IMR-90 (cell line): Measurements from ENCODE around the gene NLRC5. TPM values are rescaled to one million over a fixed set of nuclear protein-coding genes. Genes with fewer than 3 reads are reported as not detected.

Experiments used
- ATAC-seq: fragments of 200-7000 bp; cut with Tn5 transposase; 2 replicates; pipeline ENCODE4 v1.9.1; 2020; ENCODE audit warnings: low read depth, mild to moderate bottlenecking, moderate library complexity
- BruUV-seq: library from RNA; stranded (reverse); fragments of 400-500 nt; replicated peaks from 2 replicates; lab custom pipeline; 2021; lab: Mats Ljungman, UMichigan
- CTCF ChIA-PET: fragments of 300-600 bp; formaldehyde crosslinking; extraction: SDS; loops from one replicate; lab custom pipeline; 2021; ENCODE audit warnings: antibody characterized with exemption; lab: Yijun Ruan, JAX
- POLR2A ChIA-PET: fragments of 300-600 bp; sonication (Branson Sonifier 250); formaldehyde crosslinking; loops from one replicate; lab custom pipeline; 2022; ENCODE audit warnings: antibody characterized with exemption; ENCODE audit not compliant: unreplicated experiment; lab: Charles Lee
- DNase-seq: peaks from one replicate; pipeline ENCODE4 v3.0.0; 2013
- H2AFZ ChIP-seq: replicated peaks from 2 replicates; pipeline ENCODE3; 2013; ENCODE audit warnings: low read length, mild to moderate bottlenecking; ENCODE audit not compliant: poor library complexity
- H2AK5ac ChIP-seq: 2 replicates; pipeline ENCODE4 v1.6.1; 2013; ENCODE audit warnings: low read depth, low read length, inconsistent platforms
- H2AK9ac ChIP-seq: replicated peaks from 2 replicates; pipeline ENCODE3; 2013; ENCODE audit warnings: mild to moderate bottlenecking, low read depth, low read length, moderate library complexity; ENCODE audit not compliant: poor library complexity
- H2BK120ac ChIP-seq: 2 replicates; pipeline ENCODE4 v1.6.1; 2013; ENCODE audit warnings: low read depth, low read length, inconsistent platforms
- H2BK15ac ChIP-seq: 3 replicates; pipeline ENCODE4 v1.6.1; 2013; ENCODE audit warnings: low read depth, low read length, inconsistent platforms
- H2BK20ac ChIP-seq: 2 replicates; pipeline ENCODE4 v1.6.1; 2013; ENCODE audit warnings: low read depth, mild to moderate bottlenecking, inconsistent platforms, low read length, moderate library complexity
- H2BK5ac ChIP-seq: 2 replicates; pipeline ENCODE4 v1.6.1; 2013; ENCODE audit warnings: mild to moderate bottlenecking, low read depth, low read length, inconsistent platforms; ENCODE audit not compliant: poor library complexity, severe bottlenecking
- H3K14ac ChIP-seq: replicated peaks from 2 replicates; pipeline ENCODE4 v1.6.1; 2013; ENCODE audit warnings: low read depth, low read length, inconsistent platforms
- H3K18ac ChIP-seq: 2 replicates; pipeline ENCODE4 v1.6.1; 2013; ENCODE audit warnings: low read depth, low read length, control low read depth
- H3K23ac ChIP-seq: 2 replicates; pipeline ENCODE4 v1.6.1; 2013; ENCODE audit warnings: low read depth, low read length, inconsistent platforms
- H3K27ac ChIP-seq: 2 replicates; pipeline ENCODE4 v1.5.1; 2013; ENCODE audit warnings: mild to moderate bottlenecking, control low read depth, low read length; ENCODE audit not compliant: insufficient read depth
- H3K27me3 ChIP-seq: 2 replicates; pipeline ENCODE4 v1.6.1; 2013; ENCODE audit warnings: low read length; ENCODE audit not compliant: control insufficient read depth, insufficient read depth
- H3K36me3 ChIP-seq: 2 replicates; pipeline ENCODE4 v1.6.1; 2013; ENCODE audit warnings: low read length, mixed read lengths; ENCODE audit not compliant: control insufficient read depth, insufficient read depth
- H3K4ac ChIP-seq: 2 replicates; pipeline ENCODE4 v1.6.1; 2013; ENCODE audit warnings: low read depth, low read length, inconsistent platforms
- H3K4me1 ChIP-seq: 2 replicates; pipeline ENCODE4 v1.6.1; 2013; ENCODE audit warnings: low read length, mixed read lengths; ENCODE audit not compliant: control insufficient read depth, insufficient read depth
- H3K4me2 ChIP-seq: 2 replicates; pipeline ENCODE4 v1.6.1; 2013; ENCODE audit warnings: low read depth, mild to moderate bottlenecking, control low read depth, low read length, moderate library complexity
- H3K4me3 ChIP-seq: 2 replicates; pipeline ENCODE4 v1.5.1; 2013; ENCODE audit warnings: low read depth, mild to moderate bottlenecking, control low read depth, low read length, moderate library complexity; ENCODE audit not compliant: insufficient read depth
- H3K56ac ChIP-seq: 2 replicates; pipeline ENCODE4 v1.6.1; 2013; ENCODE audit warnings: low read length, inconsistent platforms; ENCODE audit not compliant: insufficient read depth; ENCODE audit errors: extremely low read depth
- H3K79me1 ChIP-seq, 2 experiments: 2 replicates each; pipeline ENCODE4 v1.6.1; 2013; ENCODE audit warnings: low read length in 2 of 2, inconsistent platforms in 1 of 2, low read depth in 1 of 2
- H3K9ac ChIP-seq: 2 replicates; pipeline ENCODE4 v1.6.1; 2013; ENCODE audit warnings: low read depth, low read length, control low read depth
- H3K9me1 ChIP-seq: 2 replicates; pipeline ENCODE4 v1.6.1; 2013; ENCODE audit warnings: low read length, inconsistent platforms; ENCODE audit not compliant: insufficient read depth
- H3K9me3 ChIP-seq: 2 replicates; pipeline ENCODE4 v1.6.1; 2013; ENCODE audit warnings: low read length; ENCODE audit not compliant: control insufficient read depth, insufficient read depth
- H4K20me1 ChIP-seq: 2 replicates; pipeline ENCODE4 v1.6.1; 2013; ENCODE audit warnings: low read length, inconsistent platforms; ENCODE audit not compliant: insufficient read depth
- H4K5ac ChIP-seq: 2 replicates; pipeline ENCODE4 v1.6.1; 2013; ENCODE audit warnings: mild to moderate bottlenecking, low read depth, low read length, control low read depth
- H4K8ac ChIP-seq, 2 experiments: 2 replicates each; pipeline ENCODE4 v1.6.1; 2013; ENCODE audit warnings: low read depth in 2 of 2, low read length in 2 of 2, control low read depth in 1 of 2, inconsistent platforms in 1 of 2
- H4K91ac ChIP-seq: 2 replicates; pipeline ENCODE4 v1.6.1; 2013; ENCODE audit warnings: low read depth, low read length, inconsistent platforms; ENCODE audit not compliant: insufficient read depth
- BHLHE40 ChIP-seq: fragments of 150-350 bp; IDR thresholded peaks from 2 replicates; pipeline ENCODE4 v1.6.1; 2016; ENCODE audit warnings: mild to moderate bottlenecking, low read depth, low read length
- CEBPB ChIP-seq: IDR thresholded peaks from 2 replicates; pipeline ENCODE4 v1.6.1; 2012; ENCODE audit warnings: low read depth, low read length, improper control_type of control experiment
- CTCF ChIP-seq: conservative IDR thresholded peaks from 2 replicates; pipeline ENCODE4 v1.5.1; 2012; ENCODE audit warnings: mild to moderate bottlenecking, low read depth, low read length, improper control_type of control experiment
- MAFK ChIP-seq: IDR thresholded peaks from 2 replicates; pipeline ENCODE4 v1.6.1; 2012; ENCODE audit warnings: low read depth, low read length, improper control_type of control experiment
- POLR2A ChIP-seq: IDR thresholded peaks from 2 replicates; pipeline ENCODE4 v1.6.1; 2012; ENCODE audit warnings: mild to moderate bottlenecking, low read depth, low read length
- WGBS, 2 experiments: methylation state at CpG; one replicate each; pipeline versions ENCODE4 v1.1.5 to v1.1.7; 2013; ENCODE audit warnings: missing lambda C conversion rate in 2 of 2; ENCODE audit not compliant: insufficient read length in 1 of 2; ENCODE audit errors: extremely low coverage in 2 of 2; 5-methylcytosine and 5-hydroxymethylcytosine counted together
- dilution Hi-C: fragments of 300-500 bp; cut with HindIII; formaldehyde crosslinking; loops from one replicate; pipeline ENCODE4 v1.14.3; 2018; ENCODE audit warnings: low sequenced_read_pairs; ENCODE audit not compliant: unreplicated experiment
- in situ Hi-C: fragments of 300-500 bp; cut with MboI; formaldehyde crosslinking; loops from 3 replicates; pipeline ENCODE4 v1.14.3; 2019; ENCODE audit warnings: low sequenced_read_pairs, inconsistent platforms, mixed read lengths
- intact Hi-C: fragments of 100-400 bp; cut with micrococcal nuclease; formaldehyde crosslinking; loops from 2 replicates; pipeline ENCODE4 v1.10.0; 2022
- polyA plus RNA-seq, 3 experiments: library from polyadenylated mRNA; depleted of rRNA; stranded (reverse); fragments of >200 nt; gene quantifications; 2 replicates each; pipeline ENCODE4 v1.2.3, GENCODE V29; 2012; ENCODE audit warnings: low replicate concordance in 1 of 3
- total RNA-seq: library from RNA; depleted of rRNA; stranded (reverse); fragments of >200 nt; gene quantifications from 2 replicates; pipeline ENCODE4 v1.2.3, GENCODE V29; 2012

NLRC5 gene
- total and polyA plus RNA-seq, 2 of the 4 experiments (the other 2 are of a cell fraction), result 9.1 to 14.9 TPM

- no peak overlapping the region for H2BK15ac ChIP-seq
- no peak overlapping the region for H3K56ac ChIP-seq
- ChIA-PET CTCF (interaction anchor here (0.6 to 1.3 kb wide), 3 partner anchors 12 to 663 kb away, joined by 4 to 9 read pairs (median 4); no protein-coding TSS in a partner anchor), POLR2A (no interaction called here)
- H3K9me3 ChIP-seq, result no peaks in the 10 kb centered on the region; the same call in 1 of the 2 replicates
- 0 out of 2 replicates have a peak overlapping the region, but pooled peaks have one; percentile 32 for H3K14ac ChIP-seq
- peak; percentile 30 for ATAC-seq
- no peaks in the 10 kb centered on the region for H3K27me3 ChIP-seq
- H4K91ac ChIP-seq, result no peak overlapping the region
- intact Hi-C loops (loop anchor here (1.0 to 10.0 kb wide), 3 partner anchors 56 to 178 kb away; partner anchors contain the start of genes CETP and NLRC5), in situ Hi-C loops (loop anchor here (10.0 kb wide), 1 partner anchor 180 kb away; the partner anchor contains the start of gene SLC12A3), dilution Hi-C loops (no loop called here)
- no peak overlapping the region for H3K23ac ChIP-seq
- H2AK5ac ChIP-seq, result no peak overlapping the region; the same call in 1 of the 2 replicates
- no peak overlapping the region for H3K4me3 ChIP-seq
- H3K4me2 ChIP-seq, result no peak overlapping the region
- 0 out of 4 replicates have a peak overlapping the region, but pooled peaks of 1 of the 2 experiments have one; percentile 36 for H4K8ac ChIP-seq
- peaks cover 15% of the 10 kb centered on the region for H3K36me3 ChIP-seq
- peak overlapping the region; percentile 69 for H2AFZ ChIP-seq
- no peaks in the 10 kb centered on the region for H4K20me1 ChIP-seq
- no TSS peak for BruUV-seq
- H3K27ac ChIP-seq, result peak overlapping the region; percentile 23; the same call in 1 of the 2 replicates
- H3K4ac ChIP-seq, result peak overlapping the region; percentile 58; the same call in 1 of the 2 replicates
- 100% methylated on average over 1 of the region's 12 CpGs; no CpG with 5 or more reads in 1 of the 2 experiments for WGBS, 2 experiments
- H3K18ac ChIP-seq, result no peak overlapping the region; the same call in 1 of the 2 replicates
- peak overlapping the region; percentile 18 for H2AK9ac ChIP-seq
- peaks cover 7% of the 10 kb centered on the region; the same call in 1 of the 2 replicates for H3K9me1 ChIP-seq
- TF ChIP-seq CEBPB (peak; percentile 66), BHLHE40 (peak; percentile 33; the same call in 1 of the 2 replicates), MAFK (no peak), POLR2A (no peak), CTCF (no peak)
- 0 out of 2 replicates have a peak overlapping the region, but pooled peaks have one; percentile 30 for H2BK20ac ChIP-seq
- no peaks in the 10 kb centered on the region for H3K79me1 ChIP-seq
- H3K9ac ChIP-seq, result no peak overlapping the region; the same call in 1 of the 2 replicates
- no peak overlapping the region for H2BK120ac ChIP-seq
- peak; percentile 28 for DNase-seq
- H3K4me1 ChIP-seq, result peaks cover 3% of the 10 kb centered on the region; the same call in 1 of the 2 replicates
- H2BK5ac ChIP-seq, result no peak overlapping the region
- H4K5ac ChIP-seq, result no peak overlapping the region; the same call in 1 of the 2 replicates
These were observed 55.8 kb downstream of the NLRC5 start for GRCh38 chr16:57044931-57045693.
